SK-N-MC (cell line): ENCODE data around the gene ARAP2.

Source experiments
- EZH2 ChIP-seq: fragments of 200-600 bp; sonication (generic); IDR thresholded peaks from one replicate; pipeline ENCODE4 v1.6.1; 2017; ENCODE audit warnings: antibody characterized with exemption
- POLR2AphosphoS5 ChIP-seq: IDR thresholded peaks from 2 replicates; pipeline ENCODE4 v1.6.1; 2012; ENCODE audit warnings: mild to moderate bottlenecking, low read depth, low read length, borderline replicate concordance

DNA sequence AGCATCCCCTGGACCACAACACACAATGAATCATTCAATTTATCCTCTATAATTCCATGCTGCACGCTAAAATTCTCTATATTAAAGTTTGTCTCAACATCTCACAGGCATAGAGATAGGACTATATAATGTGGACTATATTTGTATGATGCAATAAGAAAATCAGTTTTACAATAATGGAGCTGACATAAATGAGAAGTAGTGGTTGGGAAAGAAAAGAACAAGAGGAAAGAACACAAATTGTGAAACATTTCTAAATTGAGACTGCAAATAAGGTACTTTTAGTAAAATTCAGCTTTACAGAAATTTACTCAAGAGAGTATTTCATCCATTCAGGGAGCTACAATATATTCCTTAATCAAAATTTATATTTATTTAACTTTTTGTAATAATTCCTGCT, 120.4 kb downstream of the ARAP2 start:
- TF ChIP-seq EZH2 (no peak), POLR2AphosphoS5 (no peak)
